ENCODE data around the gene HMGB4.

GRCh38 chr1:33898406-33898805, 34.5 kb downstream of the HMGB4 start:
- TF ChIP-seq CTCF (conservative IDR thresholded peaks at IDR 0.05 in 1 of 2, IDR thresholded peaks at IDR 0.05 in 1 of 2; ENCODE audit: low read depth in 1 of 2, low read length in 2 of 2): no peak
- no peak for TF ChIP-seq EZH2 (IDR thresholded peaks at IDR 0.05; ENCODE audit: low read length, missing control alignments)
